ENCODE results near the gene TCOF1. TPM values are rescaled to one million over a fixed set of nuclear protein-coding genes. Genes with fewer than 3 reads are reported as not detected.
A peak's percentile ranks its signal among the peaks of the same experiment; 100 is the strongest.

The TCOF1 gene
- total and polyA plus RNA-seq, 2 of the 8 experiments (the other 6 are each of a cell fraction or from before 2014, with no cell fraction given): 35.9 to 170 TPM

- no peak for TF ChIP-seq POLR2A (IDR thresholded peaks at IDR 0.05; ENCODE audit: control extremely low read depth in 1 of 2, low read depth in 2 of 2, low read length in 2 of 2)
- TF ChIP-seq USF2 (IDR thresholded peaks at IDR 0.05; ENCODE audit: low read length): no peak
- no peak for TF ChIP-seq CTCF (IDR thresholded peaks at IDR 0.05; ENCODE audit: control extremely low read depth in 1 of 3, insufficient read depth in 1 of 3, low read depth in 1 of 3, low read length in 3 of 3)
- no peak overlapping the region for H3K18ac ChIP-seq (ENCODE audit: extremely low read depth, low read length)
- no peak overlapping the region for H3K27ac ChIP-seq (ENCODE audit: low read depth, low read length)
- no peak overlapping the region for H2BK120ac ChIP-seq (replicated peaks; ENCODE audit: low read depth, low read length)
- no peak overlapping the region for H3K14ac ChIP-seq (ENCODE audit: insufficient read length)
- H2BK20ac ChIP-seq (ENCODE audit: low read length): peak overlapping the region; percentile 89; the same call in 1 of the 2 replicates
- peak overlapping the region; percentile 78; the same call in 1 of the 2 replicates for H2BK12ac ChIP-seq (ENCODE audit: low read depth, low read length)
- no peaks in the 10 kb centered on the region for H3K23me2 ChIP-seq (ENCODE audit: low read depth, low read length)
- 80% methylated on average over 9 of the region's 9 CpGs; no CpG with 5 or more reads in 1 of the 2 experiments for WGBS, 2 experiments (ENCODE audit: extremely low coverage in 1 of 2, insufficient coverage in 1 of 2, insufficient read length in 1 of 2, insufficient replicate concordance in 2 of 2, low coverage in 1 of 2, low lambda C conversion rate in 2 of 2, missing lambda C conversion rate in 1 of 2)
- no peak overlapping the region for H3K56ac ChIP-seq (replicated peaks; ENCODE audit: insufficient read length, low read depth, low read length)
- H3K27me3 ChIP-seq (replicated peaks in 1 of 4; ENCODE audit: control insufficient read depth in 3 of 4, extremely low read depth in 1 of 4, insufficient read depth in 3 of 4, low read length in 3 of 4): no peaks in the 10 kb centered on the region
- H4K20me1 ChIP-seq (replicated peaks in 1 of 2; ENCODE audit: control insufficient read depth in 1 of 2, insufficient read depth in 2 of 2, low read length in 2 of 2): no peaks in the 10 kb centered on the region
- no peak overlapping the region for H3K4me3 ChIP-seq (ENCODE audit: extremely low read depth in 1 of 4, insufficient read depth in 2 of 4, low read depth in 3 of 4, low read length in 4 of 4)
- no peaks in the 10 kb centered on the region for H3K36me3 ChIP-seq (ENCODE audit: control insufficient read depth in 2 of 4, insufficient read depth in 4 of 4, low read length in 3 of 4)
- H2AK5ac ChIP-seq (ENCODE audit: low read depth, low read length): peak overlapping the region; percentile 28; the same call in 1 of the 2 replicates
- H4K5ac ChIP-seq (ENCODE audit: insufficient read length, low read depth, low read length): no peak overlapping the region
- H3K4ac ChIP-seq (replicated peaks; ENCODE audit: insufficient read length, low read depth, low read length): no peak overlapping the region
- CTCF ChIA-PET (ENCODE audit: partially characterized antibody): interaction anchor here (0.6 to 2.4 kb wide), 11 partner anchors 8 to 639 kb away, joined by 3 to 8 read pairs (median 4); no protein-coding TSS in a partner anchor
- peak overlapping the region; percentile 55 for H2AFZ ChIP-seq (ENCODE audit: low read length)
- peak overlapping the region; percentile 7; the same call in 1 of the 2 replicates for H4K8ac ChIP-seq (ENCODE audit: extremely low read depth, insufficient read depth, low read length)
- no peaks in the 10 kb centered on the region for H3K79me1 ChIP-seq (ENCODE audit: low read depth, low read length)
- H3K23ac ChIP-seq (ENCODE audit: insufficient read length): no peak overlapping the region
- H2BK5ac ChIP-seq (ENCODE audit: low read depth, low read length): peak overlapping the region; percentile 73; the same call in 1 of the 2 replicates
- H3K9me3 ChIP-seq (ENCODE audit: insufficient read depth in 2 of 2, low read depth in 1 of 2, low read length in 1 of 2): no peaks in the 10 kb centered on the region
- H2BK15ac ChIP-seq (ENCODE audit: low read length): peak overlapping the region; percentile 94
- no peaks in the 10 kb centered on the region for H3K79me2 ChIP-seq (ENCODE audit: control insufficient read depth in 1 of 2, insufficient read depth in 2 of 2, low read length in 2 of 2)
- H3K4me1 ChIP-seq (replicated peaks in 1 of 4; ENCODE audit: control insufficient read depth in 3 of 4, insufficient read depth in 4 of 4, low read length in 3 of 4): peaks cover 0 to 6% (median 1%) of the 10 kb centered on the region in 4 experiments; a peak in 4 of 7 replicates
- H4K91ac ChIP-seq (replicated peaks; ENCODE audit: insufficient read length, low read length): no peak overlapping the region
- DNase-seq (ENCODE audit: low read depth in 1 of 2, low spot score in 2 of 2) (no peak), FAIRE-seq (no peak)
- POLR2A ChIA-PET (ENCODE audit: partially characterized antibody): interaction anchor here (3.1 kb wide), 1 partner anchor 16 kb away, joined by 11 read pairs; the partner anchor contains the start of gene ARSI
- no peak overlapping the region for H3K9ac ChIP-seq (replicated peaks in 1 of 4; ENCODE audit: extremely low read depth in 1 of 4, low read depth in 3 of 4, low read length in 3 of 4)
- no peak overlapping the region for H3K4me2 ChIP-seq (ENCODE audit: insufficient read depth in 1 of 2, low read depth in 2 of 2, low read length in 2 of 2)
Measured at GRCh38 chr5:150318613-150319483, 38.6 kb upstream of the TCOF1 start.
